Activated CD4-positive, alpha-beta memory T cell treated with anti-CD3 and anti-CD28 coated beads for 36 hours (primary cell): ENCODE measurements around the gene PITPNB. TPM values are rescaled to one million over a fixed set of nuclear protein-coding genes. Genes with fewer than 3 reads are reported as not detected.

ENCODE experiments used
- CTCF ChIA-PET: fragments of 350-600 bp; sonication (Branson Sonifier 250); formaldehyde crosslinking; loops from one replicate; lab custom pipeline; 2021; ENCODE audit warnings: antibody characterized with exemption, inconsistent platforms; lab: Charles Lee
- POLR2A ChIA-PET: fragments of 350-600 bp; sonication (Branson Sonifier 250); formaldehyde crosslinking; loops from one replicate; lab custom pipeline; 2021; ENCODE audit warnings: antibody characterized with exemption; lab: Charles Lee
- DNase-seq: peaks from one replicate; pipeline ENCODE4 v3.0.0-alpha.2; 2020
- H3K27ac Mint-ChIP-seq: one replicate; pipeline ENCODE4 v1.8.0; 2021; ENCODE audit warnings: mixed read lengths
- H3K27me3 Mint-ChIP-seq: one replicate; pipeline ENCODE4 v1.8.0; 2021; ENCODE audit warnings: mixed read lengths
- H3K36me3 Mint-ChIP-seq: one replicate; pipeline ENCODE4 v1.8.0; 2021; ENCODE audit warnings: mixed read lengths
- H3K4me1 Mint-ChIP-seq: one replicate; pipeline ENCODE4 v1.8.0; 2021; ENCODE audit warnings: low read depth, mixed read lengths
- H3K4me3 Mint-ChIP-seq: one replicate; pipeline ENCODE4 v1.8.0; 2021; ENCODE audit warnings: mild to moderate bottlenecking, mixed read lengths
- H3K9me3 Mint-ChIP-seq: one replicate; pipeline ENCODE4 v1.8.0; 2021; ENCODE audit warnings: mixed read lengths
- intact Hi-C: fragments of 100-400 bp; cut with micrococcal nuclease; formaldehyde crosslinking; loops from one replicate; pipeline ENCODE4 v1.15.1; 2023
- total RNA-seq, 2 experiments: library from RNA; stranded (reverse); gene quantifications; one replicate each; pipeline ENCODE4 v1.2.3, GENCODE V29; 2021

Gene PITPNB
- total RNA-seq, 2 experiments from 2014 or later = 92.2 to 95.7 TPM

DNA sequence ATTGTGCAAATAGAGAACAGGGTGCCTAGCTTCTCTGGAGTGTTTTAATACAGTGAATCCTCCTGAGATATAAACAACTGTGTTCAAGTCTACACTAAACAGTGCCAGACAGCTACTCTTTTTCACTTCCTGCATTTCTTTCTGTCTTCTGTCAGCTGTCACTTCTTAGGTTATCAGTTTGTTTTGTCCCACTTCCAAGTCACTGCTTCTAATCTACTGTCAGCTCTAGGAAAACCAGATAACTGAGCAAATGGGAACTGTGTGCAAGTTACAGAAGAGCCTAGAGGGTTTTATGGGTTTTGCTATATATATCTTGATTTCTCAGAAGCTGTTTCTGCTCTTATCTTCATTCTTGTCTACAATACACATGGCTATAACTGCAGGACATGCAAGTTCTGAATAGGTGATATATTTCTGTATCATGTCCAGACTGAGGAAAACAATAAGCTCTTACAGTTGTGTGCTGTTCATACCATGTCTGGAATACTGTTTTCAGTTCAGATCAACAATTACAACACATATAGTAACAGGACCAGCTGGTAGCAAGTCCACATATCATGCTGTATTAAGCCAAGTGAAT, 5.8 kb downstream of the PITPNB start:
- Mint-ChIP-seq H3K4me1 (peaks cover 67% of the 10 kb centered on the region), H3K27ac (no peak overlapping the region), H3K4me3 (no peak overlapping the region), H3K36me3 (peaks cover 53% of the 10 kb centered on the region), H3K27me3 (no peaks in the 10 kb centered on the region), H3K9me3 (no peaks in the 10 kb centered on the region)
- ChIA-PET POLR2A (interaction anchor here (0.6 to 1.1 kb wide), 3 partner anchors 20 to 1043 kb away, joined by 3 to 6 read pairs (median 3); no protein-coding TSS in a partner anchor), CTCF (interaction anchor here (1.0 to 1.6 kb wide), 2 partner anchors 26 to 32 kb away, joined by 3 to 10 read pairs; no protein-coding TSS in a partner anchor)
- intact Hi-C loops = no loop called here
- DNase-seq = no peak

DNA sequence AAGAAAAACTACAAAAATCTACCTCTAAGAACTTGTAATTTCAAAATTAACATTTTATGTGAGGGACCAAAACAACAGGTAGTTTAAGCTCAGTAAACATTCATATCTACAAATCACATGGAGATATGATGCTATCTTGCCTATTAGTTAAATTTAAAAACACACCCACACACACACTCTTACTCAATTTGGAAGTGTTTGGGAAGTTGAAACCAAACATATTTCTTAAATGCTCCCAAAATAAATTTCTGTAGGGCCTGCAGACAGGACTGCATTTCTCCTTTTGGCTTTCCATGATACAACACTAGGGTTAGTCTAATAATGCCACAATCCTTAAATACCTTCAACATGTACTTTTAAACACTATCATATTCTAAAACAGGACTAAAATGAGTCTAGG, 7.0 kb downstream of the PITPNB start:
- intact Hi-C loops = no loop called here
- no peak overlapping the region for H3K27ac Mint-ChIP-seq
- no peak overlapping the region for H3K4me3 Mint-ChIP-seq
- no peaks in the 10 kb centered on the region for H3K9me3 Mint-ChIP-seq
- H3K27me3 Mint-ChIP-seq = no peaks in the 10 kb centered on the region
- peaks cover 52% of the 10 kb centered on the region for H3K36me3 Mint-ChIP-seq
- peaks cover 66% of the 10 kb centered on the region for H3K4me1 Mint-ChIP-seq
- CTCF ChIA-PET = no interaction called here
- DNase-seq = no peak
- POLR2A ChIA-PET = no interaction called here

DNA sequence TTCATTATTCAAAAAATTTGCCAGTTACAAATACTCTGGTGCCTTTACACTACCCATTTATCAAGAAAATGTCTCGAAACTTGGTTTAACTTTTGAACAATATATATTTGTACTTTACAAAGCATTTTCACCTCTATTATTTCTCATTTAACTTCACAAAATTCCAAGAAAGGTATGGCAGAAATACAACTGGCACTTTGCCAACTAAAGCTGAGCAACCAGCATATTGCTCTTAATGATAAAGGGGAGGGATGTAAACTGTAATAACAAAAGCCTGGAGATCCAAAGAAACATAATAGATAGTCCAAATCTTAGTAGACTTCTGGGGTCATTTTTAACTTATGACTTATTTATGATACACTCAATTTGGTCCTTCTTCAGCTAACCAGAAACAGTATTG, 7.7 kb downstream of the PITPNB start:
- ChIA-PET CTCF (no interaction called here), POLR2A (no interaction called here)
- Mint-ChIP-seq H3K27ac (no peak overlapping the region), H3K36me3 (peaks cover 54% of the 10 kb centered on the region), H3K9me3 (no peaks in the 10 kb centered on the region), H3K4me1 (peaks cover 69% of the 10 kb centered on the region), H3K4me3 (no peak overlapping the region), H3K27me3 (no peaks in the 10 kb centered on the region)
- intact Hi-C loops = no loop called here
- no peak for DNase-seq

DNA sequence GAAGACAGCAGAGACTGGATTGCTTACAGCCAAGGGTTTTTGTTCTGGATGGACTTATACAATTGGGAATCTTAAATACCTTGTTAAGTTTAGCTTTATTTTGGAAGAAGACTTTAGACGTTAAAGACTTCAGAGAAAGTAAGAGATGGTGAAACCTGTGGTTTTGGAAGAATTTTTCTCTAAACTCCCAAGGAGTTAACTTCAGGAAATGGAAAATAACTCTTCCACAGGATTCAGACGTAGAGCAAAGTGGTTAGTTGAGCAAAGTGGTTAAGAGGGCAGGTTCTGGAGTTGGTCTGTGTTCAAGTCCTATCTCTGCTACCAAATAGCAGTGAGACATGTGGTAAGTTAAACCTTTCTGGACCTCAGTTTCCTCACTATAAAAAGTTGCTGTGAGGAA, 12.8 kb downstream of the PITPNB start:
- no peaks in the 10 kb centered on the region for H3K27me3 Mint-ChIP-seq
- intact Hi-C loops = no loop called here
- H3K36me3 Mint-ChIP-seq = peaks cover 55% of the 10 kb centered on the region
- H3K9me3 Mint-ChIP-seq = no peaks in the 10 kb centered on the region
- H3K4me1 Mint-ChIP-seq = peaks cover 60% of the 10 kb centered on the region
- H3K27ac Mint-ChIP-seq = peak overlapping the region; percentile 3
- ChIA-PET CTCF (interaction anchor here (0.5 kb wide), 1 partner anchor 26 kb away, joined by 3 read pairs; no protein-coding TSS in a partner anchor), POLR2A (no interaction called here)
- no peak for DNase-seq
- no peak overlapping the region for H3K4me3 Mint-ChIP-seq

DNA sequence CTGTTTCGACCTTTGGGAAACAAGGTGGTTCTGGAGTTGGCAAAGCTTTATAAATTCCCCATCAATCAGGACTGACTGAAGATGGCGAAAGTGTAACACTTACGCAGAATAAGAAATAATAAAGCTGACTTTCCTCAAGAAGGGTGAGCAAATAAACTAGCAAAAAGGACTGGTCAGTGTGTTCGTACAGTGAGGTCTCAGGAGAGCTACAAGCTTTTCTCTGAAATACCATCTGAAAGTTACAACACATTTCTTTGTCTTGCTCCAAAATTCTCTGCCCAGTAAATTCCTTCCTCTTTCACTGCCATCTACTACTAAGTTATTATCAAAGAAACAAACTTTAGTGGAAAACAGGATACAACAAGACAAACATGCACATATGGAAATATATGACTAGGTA, 13.4 kb downstream of the PITPNB start:
- no peak overlapping the region for H3K27ac Mint-ChIP-seq
- intact Hi-C loops = loop anchor here (2.0 kb wide), 1 partner anchor 13 kb away; the partner anchor contains the start of gene PITPNB
- H3K27me3 Mint-ChIP-seq = no peaks in the 10 kb centered on the region
- H3K4me3 Mint-ChIP-seq = no peak overlapping the region
- H3K9me3 Mint-ChIP-seq = no peaks in the 10 kb centered on the region
- DNase-seq = no peak
- H3K4me1 Mint-ChIP-seq = peaks cover 61% of the 10 kb centered on the region
- ChIA-PET POLR2A (no interaction called here), CTCF (interaction anchor here (0.5 to 0.9 kb wide), 3 partner anchors 19 to 104 kb away, joined by 3 read pairs; no protein-coding TSS in a partner anchor)
- H3K36me3 Mint-ChIP-seq = peaks cover 57% of the 10 kb centered on the region

DNA sequence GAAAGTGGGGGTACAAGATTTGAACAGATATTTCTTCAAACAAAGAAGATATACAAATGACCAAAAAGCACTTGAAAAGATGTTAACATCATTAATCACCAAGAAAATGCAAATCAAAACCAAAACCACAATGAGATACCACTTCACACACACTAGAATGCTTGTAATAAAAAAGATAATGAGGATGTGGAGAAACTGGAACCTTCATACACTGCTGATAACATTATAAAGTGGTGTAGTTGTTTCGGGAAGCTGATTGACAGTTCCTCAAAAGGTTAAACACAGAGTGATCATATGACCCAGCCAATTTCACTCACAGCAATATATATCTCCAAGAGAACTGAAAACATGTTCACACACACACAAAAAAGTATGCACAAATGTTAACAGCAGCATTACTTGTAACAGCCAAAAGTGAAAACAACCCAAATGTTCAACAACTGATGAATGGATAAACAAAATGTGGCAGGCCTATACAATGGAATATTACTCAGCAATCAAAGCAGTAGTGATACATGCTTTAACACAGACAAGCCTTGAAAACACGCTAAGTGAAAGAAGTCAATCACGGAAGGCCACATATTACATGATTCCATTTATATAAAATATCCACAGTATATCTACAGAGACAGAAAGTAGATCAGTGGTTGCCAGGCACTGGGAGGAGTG, 15.1 kb downstream of the PITPNB start:
- Mint-ChIP-seq H3K36me3 (peaks cover 49% of the 10 kb centered on the region), H3K4me3 (no peak overlapping the region), H3K9me3 (no peaks in the 10 kb centered on the region), H3K4me1 (peaks cover 61% of the 10 kb centered on the region), H3K27ac (no peak overlapping the region), H3K27me3 (no peaks in the 10 kb centered on the region)
- intact Hi-C loops = loop anchor here (2.0 kb wide), 1 partner anchor 15 kb away; the partner anchor contains the start of gene PITPNB
- POLR2A ChIA-PET = no interaction called here
- DNase-seq = no peak
- CTCF ChIA-PET = no interaction called here

DNA sequence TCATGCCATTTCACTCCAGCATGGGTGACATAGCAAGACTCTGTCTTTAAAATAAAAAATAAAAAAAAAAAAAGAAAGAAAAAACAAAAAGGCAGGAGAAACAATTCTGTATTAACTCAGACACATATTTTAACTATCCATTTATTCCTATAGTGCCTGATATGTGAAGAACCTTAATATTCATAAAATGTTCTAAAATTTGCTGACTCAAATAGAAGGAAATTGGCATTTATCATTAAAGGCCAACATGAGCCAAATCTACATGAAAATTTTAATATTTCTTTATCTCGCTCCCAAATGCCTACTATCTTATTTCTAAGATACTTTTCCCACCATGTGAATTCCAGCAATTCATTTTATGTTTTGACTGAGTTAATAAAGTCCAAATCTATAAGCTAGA, 18.9 kb downstream of the PITPNB start:
- Mint-ChIP-seq H3K9me3 (no peaks in the 10 kb centered on the region), H3K27ac (no peak overlapping the region), H3K4me1 (peaks cover 52% of the 10 kb centered on the region), H3K4me3 (no peak overlapping the region), H3K27me3 (no peaks in the 10 kb centered on the region), H3K36me3 (peaks cover 46% of the 10 kb centered on the region)
- ChIA-PET POLR2A (no interaction called here), CTCF (interaction anchor here (1.2 kb wide), 1 partner anchor 13 kb away, joined by 5 read pairs; no protein-coding TSS in a partner anchor)
- intact Hi-C loops = no loop called here
- DNase-seq = no peak

DNA sequence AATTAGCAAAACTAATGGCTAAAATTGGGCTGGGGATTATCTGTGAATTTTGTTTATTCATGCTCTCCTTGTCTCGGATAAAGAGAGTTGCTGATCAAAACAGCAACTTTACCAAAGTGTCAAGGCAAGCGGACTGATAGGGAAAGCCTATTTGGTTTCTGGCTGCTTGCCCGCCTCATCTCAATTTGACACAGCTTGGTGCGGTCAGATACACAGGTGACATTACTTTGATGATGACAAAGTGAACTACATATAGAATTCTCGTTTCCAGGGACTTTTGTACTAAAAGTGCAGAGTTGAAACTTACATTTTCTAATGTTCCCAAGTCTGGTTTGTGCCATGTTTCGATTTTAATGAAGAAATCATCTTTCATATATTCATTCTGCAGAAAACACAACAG, 22.8 kb downstream of the PITPNB start:
- H3K9me3 Mint-ChIP-seq = no peaks in the 10 kb centered on the region
- peaks cover 59% of the 10 kb centered on the region for H3K36me3 Mint-ChIP-seq
- CTCF ChIA-PET = interaction anchor here (1.0 to 1.2 kb wide), 2 partner anchors 17 to 19 kb away, joined by 3 to 4 read pairs; no protein-coding TSS in a partner anchor
- no peak overlapping the region for H3K27ac Mint-ChIP-seq
- POLR2A ChIA-PET = no interaction called here
- peaks cover 29% of the 10 kb centered on the region for H3K4me1 Mint-ChIP-seq
- DNase-seq = peak; percentile 68
- H3K4me3 Mint-ChIP-seq = no peak overlapping the region
- no peaks in the 10 kb centered on the region for H3K27me3 Mint-ChIP-seq
- intact Hi-C loops = no loop called here

DNA sequence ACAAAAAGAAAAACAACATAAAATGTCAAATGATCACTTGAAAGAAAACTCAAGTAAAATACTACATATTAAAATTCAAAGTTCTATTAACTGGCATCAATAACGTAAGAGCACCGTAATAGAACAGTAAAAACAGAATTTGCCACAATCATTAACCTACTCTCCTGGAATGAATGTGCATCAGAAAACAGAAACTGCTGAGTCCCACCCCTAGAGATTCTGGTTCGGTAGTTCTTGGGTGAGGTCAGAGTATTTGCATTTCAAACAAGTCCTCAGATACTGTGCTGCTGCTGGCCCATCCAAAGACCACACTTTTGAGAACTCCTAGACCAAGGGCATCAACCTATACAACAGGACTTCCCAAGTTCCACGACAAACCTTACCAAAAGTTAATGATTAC, 23.5 kb downstream of the PITPNB start:
- CTCF ChIA-PET = interaction anchor here (1.0 to 1.2 kb wide), 2 partner anchors 17 to 18 kb away, joined by 3 to 4 read pairs; no protein-coding TSS in a partner anchor

DNA sequence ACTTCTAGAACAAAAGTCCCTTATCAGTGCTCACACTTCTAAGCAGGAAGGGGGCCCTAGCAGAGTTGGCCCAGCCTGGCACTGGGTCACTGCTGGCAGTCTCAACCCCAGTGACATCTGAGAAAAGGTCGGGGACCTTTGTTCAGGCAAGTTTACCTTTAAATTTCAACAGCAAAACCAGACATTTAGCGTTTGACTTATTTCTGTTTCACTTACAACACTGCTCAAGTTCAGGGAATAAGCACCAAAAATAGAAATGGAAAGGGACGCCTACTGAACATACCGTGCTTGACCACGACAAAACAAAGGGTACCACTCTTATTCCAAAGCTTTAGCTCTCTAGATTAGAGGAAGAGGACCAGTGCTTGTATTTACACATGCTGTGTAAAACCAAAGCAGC, 26.2 kb downstream of the PITPNB start:
- no peak overlapping the region for H3K4me3 Mint-ChIP-seq

More for the DNA sequence above, 23.5 kb downstream of the PITPNB start:
- H3K4me1 Mint-ChIP-seq = peaks cover 25% of the 10 kb centered on the region
- H3K9me3 Mint-ChIP-seq = no peaks in the 10 kb centered on the region
- H3K27me3 Mint-ChIP-seq = no peaks in the 10 kb centered on the region
- H3K27ac Mint-ChIP-seq = peak overlapping the region; percentile 64
- peaks cover 55% of the 10 kb centered on the region for H3K36me3 Mint-ChIP-seq
- DNase-seq = no peak
- POLR2A ChIA-PET = no interaction called here
- intact Hi-C loops = no loop called here
- H3K4me3 Mint-ChIP-seq = no peak overlapping the region

DNA sequence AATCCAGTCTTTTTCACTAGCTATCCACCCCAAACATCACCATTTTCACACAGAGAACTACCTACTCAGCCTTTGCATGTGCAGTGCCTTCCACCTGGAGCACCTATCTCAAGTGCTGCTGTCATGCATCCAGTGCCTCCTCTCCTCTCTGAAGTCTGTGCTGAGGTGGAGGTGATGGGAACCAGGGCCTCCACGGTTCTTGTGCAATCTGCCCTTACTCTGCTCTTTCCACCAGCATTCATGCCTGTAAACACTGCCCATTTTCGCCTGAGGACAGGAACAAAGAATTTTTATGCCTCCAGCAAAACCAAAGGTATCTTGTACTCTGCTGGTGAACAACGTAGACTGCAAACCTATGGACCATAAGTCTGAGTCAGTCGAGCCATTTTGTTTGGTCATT, 27.0 kb downstream of the PITPNB start:
- Mint-ChIP-seq H3K4me3 (no peak overlapping the region), H3K9me3 (no peaks in the 10 kb centered on the region), H3K27ac (no peak overlapping the region), H3K4me1 (peaks cover 19% of the 10 kb centered on the region), H3K27me3 (no peaks in the 10 kb centered on the region), H3K36me3 (peaks cover 50% of the 10 kb centered on the region)
- intact Hi-C loops = no loop called here
- CTCF ChIA-PET = interaction anchor here (6.4 kb wide), 1 partner anchor 15 kb away, joined by 74 read pairs; no protein-coding TSS in a partner anchor
- DNase-seq = no peak
- POLR2A ChIA-PET = no interaction called here

More for the DNA sequence above, 26.2 kb downstream of the PITPNB start:
- ChIA-PET CTCF (no interaction called here), POLR2A (no interaction called here)
- Mint-ChIP-seq H3K4me1 (peaks cover 22% of the 10 kb centered on the region), H3K36me3 (peaks cover 50% of the 10 kb centered on the region), H3K27ac (no peak overlapping the region), H3K9me3 (no peaks in the 10 kb centered on the region), H3K27me3 (no peaks in the 10 kb centered on the region)
- no peak for DNase-seq
- intact Hi-C loops = no loop called here

DNA sequence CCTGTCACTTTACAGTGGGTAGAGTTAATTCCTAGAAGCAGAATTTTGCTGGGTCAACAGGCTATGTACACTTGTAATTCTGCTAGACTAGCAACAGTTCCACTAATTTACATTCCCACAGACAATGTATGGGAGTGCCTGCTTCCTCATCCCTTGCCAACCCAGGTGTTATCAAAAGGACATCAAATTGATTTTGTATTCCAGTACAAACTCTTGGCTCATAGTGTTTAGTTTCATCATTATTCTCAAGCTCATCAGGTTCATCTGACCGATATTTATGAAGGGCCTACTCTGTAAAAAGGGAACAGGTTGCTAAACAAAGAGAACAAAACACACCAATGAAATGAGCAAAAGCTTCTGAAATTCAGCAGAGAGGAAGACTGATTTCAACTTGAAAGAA, 30.7 kb downstream of the PITPNB start:
- intact Hi-C loops = no loop called here
- Mint-ChIP-seq H3K9me3 (no peaks in the 10 kb centered on the region), H3K36me3 (peaks cover 41% of the 10 kb centered on the region), H3K4me3 (no peak overlapping the region), H3K27me3 (no peaks in the 10 kb centered on the region), H3K27ac (no peak overlapping the region), H3K4me1 (peaks cover 2% of the 10 kb centered on the region)
- CTCF ChIA-PET = interaction anchor here (0.9 to 6.6 kb wide), 6 partner anchors 11 to 122 kb away, joined by 3 to 74 read pairs (median 24); partner anchors contain the start of gene PITPNB
- POLR2A ChIA-PET = interaction anchor here (1.0 kb wide), 1 partner anchor 31 kb away, joined by 3 read pairs; the partner anchor contains the start of gene PITPNB
- DNase-seq = no peak
